ENCODE measurements around the gene FAM110A.
"Not testable (repeated sequence)": the region's sequence is repeated elsewhere in the genome, so short reads cannot be mapped to it uniquely, and the experiment has no call there.

The FAM110A gene

GRCh38 chr20:848193-848592, 14.7 kb downstream of the FAM110A start:
- Histone ChIP-seq H3K27me3 (replicated peaks) (no peaks in the 10 kb centered on the region), H3K4me3 (ENCODE audit: low read depth, low read length) (no peak overlapping the region), H3K27ac (no peak overlapping the region), H3K36me3 (replicated peaks) (no peaks in the 10 kb centered on the region)
- no peak for DNase-seq
- no peak for TF ChIP-seq CTCF (IDR thresholded peaks at IDR 0.05; ENCODE audit: low read depth, low read length, missing control alignments)
- in situ Hi-C loops (cut with HindIII; ENCODE audit: low pct_ligation_motif_present, low sequenced_read_pairs) = no loop called here

- DNase-seq; H3K36me3 ChIP-seq (replicated peaks); H3K27ac ChIP-seq; H3K27me3 ChIP-seq (replicated peaks); in situ Hi-C loops (cut with HindIII; ENCODE audit: low pct_ligation_motif_present, low sequenced_read_pairs); H3K4me3 ChIP-seq (ENCODE audit: low read depth, low read length): not testable (repeated sequence)
These were observed 15.2 kb downstream of the FAM110A start for GRCh38 chr20:848731-849130.

GRCh38 chr20:853406-853996, 20.0 kb downstream of the FAM110A start:
- Histone ChIP-seq H3K4me3 (ENCODE audit: low read depth, low read length) (no peak overlapping the region), H3K27ac (no peak overlapping the region), H3K36me3 (replicated peaks) (no peaks in the 10 kb centered on the region), H3K27me3 (replicated peaks) (no peaks in the 10 kb centered on the region)
- DNase-seq = no peak
- in situ Hi-C loops (cut with HindIII; ENCODE audit: low pct_ligation_motif_present, low sequenced_read_pairs) = no loop called here
- TF ChIP-seq CTCF (IDR thresholded peaks at IDR 0.05; ENCODE audit: low read depth, low read length, missing control alignments) = no peak

- in situ Hi-C loops (cut with HindIII; ENCODE audit: low pct_ligation_motif_present, low sequenced_read_pairs) = no loop called here
- Histone ChIP-seq H3K27me3 (replicated peaks) (no peaks in the 10 kb centered on the region), H3K4me3 (ENCODE audit: low read depth, low read length) (no peak overlapping the region), H3K36me3 (replicated peaks) (no peaks in the 10 kb centered on the region), H3K27ac (no peak overlapping the region)
- TF ChIP-seq CTCF (IDR thresholded peaks at IDR 0.05; ENCODE audit: low read depth, low read length, missing control alignments) = no peak
- no peak for DNase-seq
These were observed 21.1 kb downstream of the FAM110A start for GRCh38 chr20:854601-855000.

- no peak overlapping the region for H3K27ac ChIP-seq
- no peaks in the 10 kb centered on the region for H3K36me3 ChIP-seq (replicated peaks)
- no peak overlapping the region for H3K4me3 ChIP-seq (ENCODE audit: low read depth, low read length)
- no peaks in the 10 kb centered on the region for H3K27me3 ChIP-seq (replicated peaks)
- no peak for DNase-seq
- in situ Hi-C loops (cut with HindIII; ENCODE audit: low pct_ligation_motif_present, low sequenced_read_pairs) = no loop called here
- no peak for TF ChIP-seq CTCF (IDR thresholded peaks at IDR 0.05; ENCODE audit: low read depth, low read length, missing control alignments)
These were observed 22.2 kb downstream of the FAM110A start for GRCh38 chr20:855466-856360.

- peak; percentile 22 for DNase-seq
- no peak for TF ChIP-seq CTCF (IDR thresholded peaks at IDR 0.05; ENCODE audit: low read depth, low read length, missing control alignments)
- H3K4me3 ChIP-seq (ENCODE audit: low read depth, low read length) = no peak overlapping the region
- no peaks in the 10 kb centered on the region for H3K36me3 ChIP-seq (replicated peaks)
- H3K27ac ChIP-seq = no peak overlapping the region
- in situ Hi-C loops (cut with HindIII; ENCODE audit: low pct_ligation_motif_present, low sequenced_read_pairs) = no loop called here
- no peaks in the 10 kb centered on the region for H3K27me3 ChIP-seq (replicated peaks)
These were observed 22.9 kb downstream of the FAM110A start for GRCh38 chr20:856361-856775.

Data from brain microvascular endothelial cell (primary cell).